Measurements from ENCODE around the gene CCNL2.
"Not testable (repeated sequence)": the region's sequence is repeated elsewhere in the genome, so short reads cannot be mapped to it uniquely, and the experiment has no call there.

CCNL2 gene

GRCh38 chr1:1412311-1412902, 13.3 kb upstream of the CCNL2 start:
- not testable (repeated sequence) for H3K9ac ChIP-seq (ENCODE audit: low read depth, low read length); H3K27ac ChIP-seq (ENCODE audit: low read length); H3K27me3 ChIP-seq (ENCODE audit: insufficient read depth, low read length); H3K36me3 ChIP-seq (ENCODE audit: insufficient read depth, low read depth, low read length); H3K4me3 ChIP-seq (ENCODE audit: low read length)
- H3K9me3 ChIP-seq (ENCODE audit: insufficient read depth, low read depth, low read length): peaks cover 11% of the 10 kb centered on the region; the same call in 1 of the 2 replicates
- peaks cover 12% of the 10 kb centered on the region; the same call in 1 of the 2 replicates for H3K4me1 ChIP-seq (ENCODE audit: insufficient read depth, low read length)

GRCh38 chr1:1411626-1412025, 12.5 kb upstream of the CCNL2 start:
- Histone ChIP-seq H3K4me3 (ENCODE audit: low read length) (no peak overlapping the region), H3K4me1 (ENCODE audit: insufficient read depth, low read length) (peaks cover 12% of the 10 kb centered on the region; the same call in 1 of the 2 replicates), H3K9ac (ENCODE audit: low read depth, low read length) (no peak overlapping the region), H3K27me3 (ENCODE audit: insufficient read depth, low read length) (no peaks in the 10 kb centered on the region), H3K27ac (ENCODE audit: low read length) (no peak overlapping the region), H3K36me3 (ENCODE audit: insufficient read depth, low read depth, low read length) (peaks cover 9% of the 10 kb centered on the region), H3K9me3 (ENCODE audit: insufficient read depth, low read depth, low read length) (peaks cover 11% of the 10 kb centered on the region; the same call in 1 of the 2 replicates)

- Histone ChIP-seq H3K4me1 (ENCODE audit: insufficient read depth, low read length) (peaks cover 12% of the 10 kb centered on the region; the same call in 1 of the 2 replicates), H3K36me3 (ENCODE audit: insufficient read depth, low read depth, low read length) (peaks cover 19% of the 10 kb centered on the region), H3K4me3 (ENCODE audit: low read length) (peak overlapping the region; percentile 47; the same call in 1 of the 2 replicates), H3K9ac (ENCODE audit: low read depth, low read length) (peak overlapping the region; percentile 98), H3K9me3 (ENCODE audit: insufficient read depth, low read depth, low read length) (peaks cover 11% of the 10 kb centered on the region; the same call in 1 of the 2 replicates)
- H3K27me3 ChIP-seq (ENCODE audit: insufficient read depth, low read length); H3K27ac ChIP-seq (ENCODE audit: low read length): not testable (repeated sequence)
These were observed 11.1 kb upstream of the CCNL2 start for GRCh38 chr1:1410238-1410637.

GRCh38 chr1:1407636-1408318, 8.6 kb upstream of the CCNL2 start:
- peak overlapping the region; percentile 75 for H3K27ac ChIP-seq (ENCODE audit: low read length)
- peak overlapping the region; percentile 97 for H3K4me3 ChIP-seq (ENCODE audit: low read length)
- peak overlapping the region; percentile 98 for H3K9ac ChIP-seq (ENCODE audit: low read depth, low read length)
- H3K36me3 ChIP-seq (ENCODE audit: insufficient read depth, low read depth, low read length): peaks cover 43% of the 10 kb centered on the region
- H3K27me3 ChIP-seq (ENCODE audit: insufficient read depth, low read length): no peaks in the 10 kb centered on the region
- H3K9me3 ChIP-seq (ENCODE audit: insufficient read depth, low read depth, low read length): peaks cover 11% of the 10 kb centered on the region; the same call in 1 of the 2 replicates
- peaks cover 12% of the 10 kb centered on the region; the same call in 1 of the 2 replicates for H3K4me1 ChIP-seq (ENCODE audit: insufficient read depth, low read length)

- Histone ChIP-seq H3K9me3 (ENCODE audit: insufficient read depth, low read depth, low read length) (peaks cover 5% of the 10 kb centered on the region; the same call in 1 of the 2 replicates), H3K9ac (ENCODE audit: low read depth, low read length) (peak within 1 kb of the TSS; percentile 98), H3K27ac (ENCODE audit: low read length) (peak within 1 kb of the TSS; percentile 75), H3K27me3 (ENCODE audit: insufficient read depth, low read length) (no peaks in the 10 kb centered on the region), H3K4me3 (ENCODE audit: low read length) (peak within 1 kb of the TSS; percentile 97), H3K36me3 (ENCODE audit: insufficient read depth, low read depth, low read length) (peaks cover 50% of the 10 kb centered on the region), H3K4me1 (ENCODE audit: insufficient read depth, low read length) (peaks cover 12% of the 10 kb centered on the region; the same call in 1 of the 2 replicates)
These were observed 7.9 kb upstream of the CCNL2 start, which contains the start of gene MRPL20 for GRCh38 chr1:1406821-1407635. Gene MRPL20 (minus strand): TSS chr1:1407293. CDS start chr1:1407217, 76 bp downstream.

- peak overlapping the region; percentile 98 for H3K9ac ChIP-seq (ENCODE audit: low read depth, low read length)
- peaks cover 58% of the 10 kb centered on the region for H3K36me3 ChIP-seq (ENCODE audit: insufficient read depth, low read depth, low read length)
- H3K27me3 ChIP-seq (ENCODE audit: insufficient read depth, low read length): no peaks in the 10 kb centered on the region
- no peaks in the 10 kb centered on the region for H3K9me3 ChIP-seq (ENCODE audit: insufficient read depth, low read depth, low read length)
- peak overlapping the region; percentile 75 for H3K27ac ChIP-seq (ENCODE audit: low read length)
- H3K4me1 ChIP-seq (ENCODE audit: insufficient read depth, low read length): peaks cover 13% of the 10 kb centered on the region
- H3K4me3 ChIP-seq (ENCODE audit: low read length): peak overlapping the region; percentile 97
These were observed 7.1 kb upstream of the CCNL2 start for GRCh38 chr1:1406101-1406820.

- Histone ChIP-seq H3K4me3 (ENCODE audit: low read length) (no peak overlapping the region), H3K9me3 (ENCODE audit: insufficient read depth, low read depth, low read length) (no peaks in the 10 kb centered on the region), H3K4me1 (ENCODE audit: insufficient read depth, low read length) (peaks cover 15% of the 10 kb centered on the region), H3K27me3 (ENCODE audit: insufficient read depth, low read length) (no peaks in the 10 kb centered on the region), H3K36me3 (ENCODE audit: insufficient read depth, low read depth, low read length) (peaks cover 65% of the 10 kb centered on the region), H3K27ac (ENCODE audit: low read length) (no peak overlapping the region), H3K9ac (ENCODE audit: low read depth, low read length) (no peak overlapping the region)
These were observed 4.5 kb upstream of the CCNL2 start for GRCh38 chr1:1403653-1404052.

GRCh38 chr1:1402901-1403392, 3.8 kb upstream of the CCNL2 start:
- H3K9me3 ChIP-seq (ENCODE audit: insufficient read depth, low read depth, low read length); H3K4me3 ChIP-seq (ENCODE audit: low read length); H3K27me3 ChIP-seq (ENCODE audit: insufficient read depth, low read length); H3K9ac ChIP-seq (ENCODE audit: low read depth, low read length); H3K27ac ChIP-seq (ENCODE audit: low read length): not testable (repeated sequence)
- H3K4me1 ChIP-seq (ENCODE audit: insufficient read depth, low read length): peaks cover 11% of the 10 kb centered on the region
- peaks cover 62% of the 10 kb centered on the region for H3K36me3 ChIP-seq (ENCODE audit: insufficient read depth, low read depth, low read length)

- no peak overlapping the region for H3K27ac ChIP-seq (ENCODE audit: low read length)
- no peak overlapping the region for H3K4me3 ChIP-seq (ENCODE audit: low read length)
- H3K27me3 ChIP-seq (ENCODE audit: insufficient read depth, low read length): no peaks in the 10 kb centered on the region
- peaks cover 69% of the 10 kb centered on the region for H3K36me3 ChIP-seq (ENCODE audit: insufficient read depth, low read depth, low read length)
- H3K4me1 ChIP-seq (ENCODE audit: insufficient read depth, low read length): peaks cover 11% of the 10 kb centered on the region
- no peak overlapping the region for H3K9ac ChIP-seq (ENCODE audit: low read depth, low read length)
- H3K9me3 ChIP-seq (ENCODE audit: insufficient read depth, low read depth, low read length): no peaks in the 10 kb centered on the region
These were observed 3.2 kb upstream of the CCNL2 start for GRCh38 chr1:1402072-1402900.

GRCh38 chr1:1401457-1402010, 2.4 kb upstream of the CCNL2 start:
- Histone ChIP-seq H3K27ac (ENCODE audit: low read length) (no peak overlapping the region), H3K36me3 (ENCODE audit: insufficient read depth, low read depth, low read length) (peaks cover 75% of the 10 kb centered on the region), H3K9ac (ENCODE audit: low read depth, low read length) (no peak overlapping the region; the same call in 1 of the 2 replicates), H3K9me3 (ENCODE audit: insufficient read depth, low read depth, low read length) (no peaks in the 10 kb centered on the region), H3K27me3 (ENCODE audit: insufficient read depth, low read length) (no peaks in the 10 kb centered on the region), H3K4me3 (ENCODE audit: low read length) (no peak overlapping the region), H3K4me1 (ENCODE audit: insufficient read depth, low read length) (peaks cover 11% of the 10 kb centered on the region)
